Ammon's horn (tissue), 1 donor: ENCODE data around the gene ENDOV.

Experiments
- DNase-seq: peaks from one replicate; pipeline ENCODE4 v3.0.0-alpha.2; 2016; ENCODE audit warnings: low spot score

ENDOV gene

GRCh38 chr17:80468242-80468641, 53.3 kb downstream of the ENDOV start:
- no peak for DNase-seq

- DNase-seq = peak; percentile 58
These were observed 54.0 kb downstream of the ENDOV start for GRCh38 chr17:80468781-80469493.

GRCh38 chr17:80469667-80470066, 54.7 kb downstream of the ENDOV start:
- no peak for DNase-seq

- DNase-seq = no peak
These were observed 55.6 kb downstream of the ENDOV start for GRCh38 chr17:80470603-80471002.

GRCh38 chr17:80471922-80472321, 57.0 kb downstream of the ENDOV start:
- DNase-seq = no peak

GRCh38 chr17:80472996-80473395, 58.0 kb downstream of the ENDOV start:
- no peak for DNase-seq

- DNase-seq = no peak
These were observed 58.7 kb downstream of the ENDOV start for GRCh38 chr17:80473701-80474100.

GRCh38 chr17:80474231-80474960, 59.4 kb downstream of the ENDOV start:
- no peak for DNase-seq

GRCh38 chr17:80474961-80475909, 60.3 kb downstream of the ENDOV start:
- DNase-seq = no peak

GRCh38 chr17:80475910-80476876, 61.2 kb downstream of the ENDOV start, which contains the start of gene NPTX1:
Gene NPTX1 (minus strand): TSS chr17:80476607. CDS start chr17:80476446, 161 bp downstream.
- DNase-seq = no peak

GRCh38 chr17:80476877-80477646, 62.1 kb downstream of the ENDOV start:
- DNase-seq = no peak

- DNase-seq = peak; percentile 60
These were observed 62.9 kb downstream of the ENDOV start for GRCh38 chr17:80477647-80478478.

- DNase-seq = no peak
These were observed 63.7 kb downstream of the ENDOV start for GRCh38 chr17:80478487-80479245.

GRCh38 chr17:80479246-80479566, 64.2 kb downstream of the ENDOV start:
- no peak for DNase-seq

- no peak for DNase-seq
These were observed 65.3 kb downstream of the ENDOV start for GRCh38 chr17:80480248-80480647.

GRCh38 chr17:80481284-80482057, 66.5 kb downstream of the ENDOV start:
- no peak for DNase-seq

GRCh38 chr17:80482058-80482318, 67.0 kb downstream of the ENDOV start:
- no peak for DNase-seq

- DNase-seq = no peak
These were observed 67.8 kb downstream of the ENDOV start for GRCh38 chr17:80482555-80483308.
